ENCODE data around the gene ZNF319. TPM values are rescaled to one million over a fixed set of nuclear protein-coding genes. Genes with fewer than 3 reads are reported as not detected.

ZNF319 gene
- total and polyA plus RNA-seq, 2 of the 13 experiments (the other 11 are each of a cell fraction or from before 2014, with no cell fraction given), result 2.4 to 3.6 TPM

- BruUV-seq (replicated peaks), result no TSS peak
- ChIA-PET CTCF (ENCODE audit: low intra/inter-chr PET ratio, low total read pairs) (no interaction called here), POLR2A (interaction anchor here (1.4 kb wide), 1 partner anchor 11 kb away, joined by 8 read pairs; no protein-coding TSS in a partner anchor)
- Histone ChIP-seq H3K9me3 (ENCODE audit: low read length) (no peaks in the 10 kb centered on the region), H3K27me3 (ENCODE audit: control insufficient read depth in 1 of 2, insufficient read depth in 2 of 2, low read length in 2 of 2) (no peaks in the 10 kb centered on the region), H2AFZ (ENCODE audit: low read length) (no peak overlapping the region), H3K79me2 (ENCODE audit: insufficient read depth, low read length) (peaks cover 6% of the 10 kb centered on the region), H3K27ac (ENCODE audit: extremely low read length, insufficient read depth, low read length) (no peak overlapping the region), H3K4me3 (replicated peaks in 1 of 3; ENCODE audit: insufficient read depth in 1 of 3, low read depth in 2 of 3, low read length in 3 of 3) (no peak overlapping the region), H3K9ac (ENCODE audit: insufficient read depth, low read depth, low read length) (no peak overlapping the region), H3K4me1 (ENCODE audit: insufficient read depth, low read length) (peaks cover 26% of the 10 kb centered on the region), H3K4me2 (ENCODE audit: low read depth, low read length) (no peak overlapping the region), H3K36me3 (replicated peaks in 1 of 2; ENCODE audit: control insufficient read depth in 1 of 2, insufficient read depth in 2 of 2, low read length in 2 of 2) (peaks cover 21 to 36% of the 10 kb centered on the region in 2 experiments), H4K20me1 (ENCODE audit: insufficient read depth, low read length) (peaks cover 14% of the 10 kb centered on the region; the same call in 1 of the 2 replicates)
- WGBS (ENCODE audit: low lambda C conversion rate), result 95% methylated on average over 10 of the region's 14 CpGs
- no peak for ATAC-seq
- intact Hi-C loops (cut with micrococcal nuclease; ENCODE audit: unreplicated experiment) (no loop called here), in situ Hi-C loops (cut with HindIII; ENCODE audit: extremely low pct_ligation_motif_present, low pct_unique_long_range_greater_than_20kb) (no loop called here)
- no peak for DNase-seq (ENCODE audit: low spot score)
- no peak for FAIRE-seq
- TF ChIP-seq MTA1 (CRISPR knock-in tag; IDR thresholded peaks at IDR 0.05; ENCODE audit: borderline replicate concordance) (peak; percentile 11; the same call in 1 of the 2 replicates), ZNF883 (CRISPR knock-in tag; IDR thresholded peaks at IDR 0.05; ENCODE audit: not compliant biosample characterization) (peak; percentile 29), ZBTB4 (CRISPR knock-in tag; IDR thresholded peaks at IDR 0.05; ENCODE audit: borderline replicate concordance) (no peak), ZNF687 (CRISPR knock-in tag; IDR thresholded peaks at IDR 0.05) (peak; percentile 23), PHF21A (CRISPR knock-in tag; IDR thresholded peaks at IDR 0.05) (no peak), HNF1A (IDR thresholded peaks at IDR 0.05; ENCODE audit: low read depth) (no peak), HNF1A (CRISPR knock-in tag; IDR thresholded peaks at IDR 0.05; ENCODE audit: borderline replicate concordance) (no peak)
Measured at GRCh38 chr16:58035356-58036170, 35.1 kb upstream of the ZNF319 start.
